Ovary (tissue), 10 donors: ENCODE data around the gene SPRY2. TPM values are rescaled to one million over a fixed set of nuclear protein-coding genes. Genes with fewer than 3 reads are reported as not detected.
A peak's percentile ranks its signal among the peaks of the same experiment; 100 is the strongest.

Experiments
- DNase-seq, 5 donors: peaks; one replicate each; pipeline ENCODE4 v3.0.0-alpha.2; 2019 to 2020
- H3K27ac ChIP-seq, 2 donors: fragments of 200-600 bp; one replicate each; pipeline versions ENCODE4 v1.5.1 to v1.8.0; 2019 to 2022
- H3K27me3 ChIP-seq: fragments of 200-600 bp; one replicate; pipeline ENCODE4 v1.8.0; 2022
- H3K36me3 ChIP-seq: fragments of 200-600 bp; sonication (generic); one replicate; pipeline ENCODE4 v1.5.1; 2019
- H3K4me1 ChIP-seq: one replicate; pipeline ENCODE4 v1.8.1; 2013; ENCODE audit warnings: mild to moderate bottlenecking, moderate library complexity; ENCODE audit not compliant: insufficient read depth
- H3K4me3 ChIP-seq: fragments of 200-600 bp; sonication (generic); one replicate; pipeline ENCODE4 v1.5.1; 2017
- H3K9me3 ChIP-seq, 2 donors: fragments of 200-600 bp in 1 of 2; sonication (generic) in 1 of 2; one replicate each; pipeline versions ENCODE4 v1.5.1 to v1.8.1; 2013 to 2019; ENCODE audit warnings: mild to moderate bottlenecking in 1 of 2, moderate library complexity in 1 of 2
- CTCF ChIP-seq, 3 donors: fragments of 450-650 bp in 2 of 3; fragments of 200-600 bp in 1 of 3; IDR thresholded peaks; one replicate each; pipeline versions ENCODE4 v1.5.1 to v1.8.0; 2016 to 2022; ENCODE audit warnings: antibody characterized with exemption in 3 of 3, mild to moderate bottlenecking in 1 of 3
- EP300 ChIP-seq: sonication (generic); formaldehyde crosslinking; IDR thresholded peaks from one replicate; pipeline ENCODE4 v1.6.1; 2017; ENCODE audit warnings: antibody characterized with exemption
- POLR2A ChIP-seq: fragments of 450-650 bp; IDR thresholded peaks from one replicate; pipeline ENCODE4 v1.6.1; 2017; ENCODE audit warnings: antibody characterized with exemption, mild to moderate bottlenecking, moderate library complexity
- WGBS, 3 donors: extraction: QIAGEN DNeasy Blood & Tissue Kit in 1 of 3; methylation state at CpG; one replicate each; pipeline versions ENCODE4 v1.1.5 to v1.1.7; 2013 to 2017; 5-methylcytosine and 5-hydroxymethylcytosine counted together
- intact Hi-C, 4 donors: fragments of 100-400 bp; cut with DNase I; formaldehyde crosslinking; loops; one replicate each; pipeline versions ENCODE4 v1.11.0 to v1.15.1; 2022 to 2023
- long read RNA-seq, 3 donors: library from polyadenylated mRNA in 2 of 3; unstranded in 2 of 3; transcript quantifications; one replicate each; pipeline ENCODE4 v2.0.0 and lab custom pipeline, GENCODE V29; 2021 to 2026
- polyA plus RNA-seq, 2 donors: library from polyadenylated mRNA; stranded (reverse); fragments of 200-250 nt in 1 of 2; fragments of 350-450 nt in 1 of 2; fragmentation: Illumina TruSeq in 1 of 2; extraction: RNeasy Lipid Tissue Mini Kit (QIAGEN cat#74804) in 1 of 2; gene quantifications; one replicate each; pipeline ENCODE4 v1.2.3, GENCODE V29; 2013 to 2014
- total RNA-seq, 7 donors: library from RNA; depleted of rRNA in 2 of 7; stranded (reverse); fragments of >200 nt in 2 of 7; fragmentation: NEBNext Ultra II Directional in 3 of 7; extraction: Animal tissue kit (Norgen Biotek cat#: 25700) in 3 of 7; gene quantifications; one replicate each; pipeline versions ENCODE4 v1.1.0 to v1.2.4, GENCODE V29; 2016 to 2023
- donor health status: DM: no; HTN: no; CAD: no; lungs with moderate emphysema.
- donor health status: DM: no; HTN: no; CAD: no.
- donor health status: Bipolar disorder and iron deficiency.
- donor health status: DM: yes; HTN: yes; CAD: no.
- donor health status: DM: no; HTN: no; CAD: no.
- donor health status: DM: yes; HTN: yes; CAD: no.

SPRY2 gene
- total RNA-seq (10 to 100 TPM; 11.5 to 23.6 (median 16.5) TPM), polyA plus RNA-seq (10 to 100 TPM; 13.6 to 28.5 TPM)
- long read RNA-seq, donor 1, partial matches to known transcripts: 0 of 5 reads
- long read RNA-seq, donor 1, other reads (novel, unspliced or antisense): 1 of 5 reads
- long read RNA-seq, donor 2, transcript SPRY2-202 (2 exons, 2,111 nt): major isoform, 7 of 8 reads
- long read RNA-seq, donor 2, partial matches to known transcripts: 0 of 8 reads
- long read RNA-seq, donor 2, other reads (novel, unspliced or antisense): 0 of 8 reads
- long read RNA-seq, donor 3, transcript SPRY2-202 (2 exons, 2,111 nt): major isoform, 30 of 38 reads
- long read RNA-seq, donor 3, partial matches to known transcripts: 0 of 38 reads
- long read RNA-seq, donor 3, other reads (novel, unspliced or antisense): 7 of 38 reads

- no peaks in the 10 kb centered on the region for H3K27me3 ChIP-seq
- peak; percentile 86 to 92 (median 88) for DNase-seq
- TF ChIP-seq POLR2A: peak; percentile 77
- no peak for TF ChIP-seq EP300
- peak in 2 of 3 donors; percentile 24 to 25 for TF ChIP-seq CTCF (IDR thresholded peaks at IDR 0.05)
- no peaks in the 10 kb centered on the region for H3K36me3 ChIP-seq
- peak within 1 kb of the TSS; percentile 64 for H3K4me3 ChIP-seq
- intact Hi-C loops: loop anchor here in 2 of 4 donors (5.0 to 10.0 kb wide), 2 partner anchors 209 to 666 kb away; no protein-coding TSS in a partner anchor
- 0 to 1% (median 0%) methylated on average over 45 to 53 of the region's 54 CpGs for WGBS, 3 donors
- H3K27ac ChIP-seq: peak within 1 kb of the TSS; percentile 72 to 85
- peaks cover 3% of the 10 kb centered on the region for H3K4me1 ChIP-seq
- H3K9me3 ChIP-seq: no peaks in the 10 kb centered on the region
These were observed at the start of gene SPRY2 for GRCh38 chr13:80341101-80341755. Gene SPRY2 (minus strand): TSS chr13:80341126. CDS start chr13:80337705, 3,421 bp downstream.

- no peaks in the 10 kb centered on the region for H3K27me3 ChIP-seq
- no peak overlapping the region for H3K4me3 ChIP-seq
- no peaks in the 10 kb centered on the region for H3K9me3 ChIP-seq
- H3K36me3 ChIP-seq: no peaks in the 10 kb centered on the region
- no peak overlapping the region for H3K27ac ChIP-seq
- DNase-seq: no peak
- TF ChIP-seq POLR2A (no peak), CTCF (IDR thresholded peaks at IDR 0.05) (no peak), EP300 (no peak)
- WGBS, 3 donors: 98 to 100% (median 100%) methylated on average over 1 of the region's 1 CpG
- H3K4me1 ChIP-seq: no peaks in the 10 kb centered on the region
- intact Hi-C loops: no loop called here
These were observed 49.4 kb upstream of the SPRY2 start for GRCh38 chr13:80390338-80390737.

- no peaks in the 10 kb centered on the region for H3K27me3 ChIP-seq
- H3K36me3 ChIP-seq: no peaks in the 10 kb centered on the region
- no peaks in the 10 kb centered on the region for H3K9me3 ChIP-seq
- no peaks in the 10 kb centered on the region for H3K4me1 ChIP-seq
- no peak for DNase-seq
- intact Hi-C loops: no loop called here
- no peak overlapping the region for H3K4me3 ChIP-seq
- 85 to 97% (median 96%) methylated on average over 1 of the region's 1 CpG for WGBS, 3 donors
- TF ChIP-seq POLR2A: no peak
- TF ChIP-seq EP300: no peak
- TF ChIP-seq CTCF (IDR thresholded peaks at IDR 0.05): no peak
- H3K27ac ChIP-seq: no peak overlapping the region
These were observed 48.4 kb upstream of the SPRY2 start for GRCh38 chr13:80389073-80390038.

GRCh38 chr13:80388506-80388905, 47.6 kb upstream of the SPRY2 start:
- Histone ChIP-seq H3K36me3 (no peaks in the 10 kb centered on the region), H3K27me3 (no peaks in the 10 kb centered on the region), H3K4me3 (no peak overlapping the region), H3K9me3 (no peaks in the 10 kb centered on the region), H3K4me1 (no peaks in the 10 kb centered on the region), H3K27ac (no peak overlapping the region)
- no peak for DNase-seq
- intact Hi-C loops: no loop called here
- 82 to 87% (median 86%) methylated on average over 7 of the region's 7 CpGs for WGBS, 3 donors
- TF ChIP-seq EP300 (no peak), POLR2A (no peak), CTCF (IDR thresholded peaks at IDR 0.05) (no peak)
